H1 (cell line): Measurements from ENCODE around the gene HDHD3.

Source experiments
- POLR2A ChIP-seq, 2 experiments: IDR thresholded peaks; 1 replicate in 1 of 2; 2 replicates in 1 of 2; pipeline ENCODE4 v1.6.1; 2011; ENCODE audit warnings: low read depth in 2 of 2, low read length in 2 of 2, mild to moderate bottlenecking in 2 of 2; ENCODE audit errors: control extremely low read depth in 1 of 2
- RFX5 ChIP-seq: IDR thresholded peaks from 2 replicates; pipeline ENCODE4 v1.6.1; 2011; ENCODE audit warnings: low read depth, low read length, improper control_type of control experiment, borderline replicate concordance
- TF ChIP-seq, protein P1 (sequence below): IDR thresholded peaks from 2 replicates; pipeline ENCODE4 v1.6.1; 2011; ENCODE audit warnings: low read length, improper control_type of control experiment

DNA sequence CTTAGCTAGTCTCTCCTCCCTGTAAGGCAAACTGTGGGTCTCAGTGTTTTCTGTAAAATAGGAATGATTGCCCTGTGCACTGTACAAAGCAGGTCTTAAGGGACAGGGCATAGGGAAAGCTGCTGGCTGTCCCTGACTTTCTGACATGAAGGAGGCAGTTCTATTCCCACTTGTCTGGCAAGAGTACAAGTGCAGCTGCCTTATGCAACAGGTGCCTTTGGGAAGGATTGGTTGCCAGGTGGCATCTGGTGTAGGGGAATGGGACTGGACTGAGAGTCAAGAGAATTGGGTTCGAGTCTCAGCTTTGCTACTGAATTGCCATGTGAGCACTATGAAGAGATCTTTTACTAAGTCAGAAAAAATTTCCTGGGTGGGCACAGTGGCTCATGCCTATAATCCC, 17.4 kb downstream of the HDHD3 start:
- TF ChIP-seq POLR2A (IDR thresholded peaks at IDR 0.05; ENCODE audit: control extremely low read depth in 1 of 2, low read depth in 2 of 2, low read length in 2 of 2) (no peak), RFX5 (no peak)
- TF ChIP-seq, protein P1, sequence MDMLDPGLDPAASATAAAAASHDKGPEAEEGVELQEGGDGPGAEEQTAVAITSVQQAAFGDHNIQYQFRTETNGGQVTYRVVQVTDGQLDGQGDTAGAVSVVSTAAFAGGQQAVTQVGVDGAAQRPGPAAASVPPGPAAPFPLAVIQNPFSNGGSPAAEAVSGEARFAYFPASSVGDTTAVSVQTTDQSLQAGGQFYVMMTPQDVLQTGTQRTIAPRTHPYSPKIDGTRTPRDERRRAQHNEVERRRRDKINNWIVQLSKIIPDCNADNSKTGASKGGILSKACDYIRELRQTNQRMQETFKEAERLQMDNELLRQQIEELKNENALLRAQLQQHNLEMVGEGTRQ = no peak
